NCI-H510A treated with DMSO at 0.1 percent for 48 hours (cell line): ENCODE measurements around the gene DCTN2.
"Not testable (repeated sequence)": the region's sequence is repeated elsewhere in the genome, so short reads cannot be mapped to it uniquely, and the experiment has no call there.

Experiments
- DNase-seq: peaks from one replicate; lab custom pipeline; 2025; lab: John Stamatoyannopoulos, UW

Gene DCTN2

DNA sequence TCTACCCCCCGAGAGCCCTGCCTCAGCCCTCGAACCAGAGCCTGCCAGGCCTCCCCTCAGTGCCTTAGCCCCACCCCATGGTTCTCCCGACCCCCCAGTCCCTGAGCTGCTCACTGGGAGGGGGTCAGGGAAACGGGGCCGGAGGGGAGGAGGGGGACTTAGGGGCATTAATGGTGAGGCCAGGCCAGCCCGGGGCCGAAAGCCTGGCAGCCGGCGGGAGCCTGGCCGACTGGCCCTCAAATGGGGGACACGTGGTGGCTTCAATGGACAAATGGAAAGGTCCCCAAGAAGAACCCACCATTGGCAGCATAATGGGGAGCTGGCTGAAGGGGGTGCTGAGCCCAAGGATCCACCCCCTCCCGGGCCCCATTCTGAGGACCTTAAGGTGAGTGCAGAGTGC, 18.8 kb downstream of the DCTN2 start:
- DNase-seq, result no peak

DNA sequence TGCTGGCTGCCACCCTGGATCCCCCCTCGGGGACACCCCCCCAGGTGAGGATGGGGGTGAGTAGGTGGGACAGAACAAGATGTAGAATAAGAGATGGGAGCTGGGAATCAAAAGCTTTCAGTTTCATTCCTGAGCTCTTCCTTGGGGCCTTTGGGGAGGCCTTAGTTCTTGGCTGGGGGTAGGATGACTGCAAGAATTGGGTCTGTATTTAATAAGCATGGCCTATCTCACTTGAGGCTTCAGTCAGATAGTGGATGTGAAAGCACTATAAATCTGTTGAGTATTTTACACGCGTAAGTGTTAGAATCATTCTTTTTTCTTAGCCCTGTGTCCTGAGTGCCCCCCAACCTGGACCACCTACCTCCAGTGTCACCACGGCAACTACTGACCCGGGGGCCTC, 19.8 kb downstream of the DCTN2 start:
- DNase-seq, result no peak

DNA sequence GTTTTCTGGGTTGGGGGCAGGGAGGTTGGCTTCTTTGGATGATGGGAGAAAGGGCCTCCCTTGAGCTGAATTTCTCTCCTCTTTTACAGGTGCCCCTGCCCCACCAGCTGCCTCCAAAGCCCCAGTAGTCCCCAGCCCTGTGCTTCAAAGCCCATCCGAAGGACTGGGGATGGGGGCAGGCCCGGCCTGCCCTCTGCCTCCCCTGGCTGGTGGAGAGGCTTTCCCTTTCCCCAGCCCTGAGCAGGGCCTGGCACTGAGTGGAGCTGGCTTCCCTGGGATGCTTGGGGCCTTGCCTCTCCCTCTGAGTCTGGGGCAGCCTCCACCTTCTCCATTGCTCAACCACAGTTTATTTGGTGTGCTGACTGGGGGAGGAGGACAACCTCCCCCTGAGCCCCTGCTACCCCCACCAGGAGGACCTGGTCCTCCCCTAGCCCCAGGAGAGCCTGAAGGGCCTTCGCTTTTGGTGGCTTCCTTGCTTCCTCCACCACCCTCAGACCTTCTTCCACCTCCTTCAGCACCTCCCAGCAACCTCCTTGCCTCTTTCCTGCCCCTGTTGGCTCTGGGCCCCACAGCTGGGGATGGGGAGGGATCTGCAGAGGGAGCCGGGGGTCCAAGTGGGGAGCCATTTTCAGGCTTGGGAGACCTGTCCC, 20.4 kb downstream of the DCTN2 start:
- no peak for DNase-seq

DNA sequence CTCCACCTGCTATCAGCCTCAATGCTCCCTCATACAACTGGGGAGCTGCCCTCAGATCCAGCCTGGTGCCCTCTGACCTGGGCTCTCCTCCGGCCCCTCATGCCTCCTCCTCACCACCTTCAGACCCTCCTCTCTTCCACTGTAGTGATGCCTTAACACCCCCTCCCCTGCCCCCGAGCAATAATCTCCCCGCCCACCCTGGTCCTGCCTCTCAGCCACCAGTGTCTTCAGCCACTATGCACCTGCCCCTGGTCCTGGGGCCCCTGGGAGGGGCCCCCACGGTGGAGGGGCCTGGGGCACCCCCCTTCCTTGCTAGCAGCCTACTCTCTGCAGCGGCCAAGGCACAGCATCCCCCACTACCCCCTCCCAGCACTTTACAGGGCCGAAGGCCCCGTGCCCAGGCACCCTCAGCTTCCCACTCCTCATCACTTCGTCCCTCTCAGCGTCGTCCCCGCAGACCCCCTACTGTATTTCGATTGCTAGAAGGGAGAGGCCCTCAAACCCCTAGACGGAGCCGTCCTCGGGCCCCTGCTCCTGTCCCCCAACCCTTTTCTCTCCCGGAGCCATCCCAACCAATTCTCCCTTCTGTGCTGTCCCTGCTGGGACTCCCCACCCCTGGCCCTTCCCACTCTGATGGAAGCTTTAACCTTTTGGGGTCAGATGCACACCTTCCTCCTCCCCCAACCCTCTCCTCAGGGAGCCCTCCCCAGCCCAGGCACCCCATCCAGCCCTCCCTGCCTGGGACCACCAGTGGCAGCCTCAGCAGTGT, 21.2 kb downstream of the DCTN2 start:
- no peak for DNase-seq

DNA sequence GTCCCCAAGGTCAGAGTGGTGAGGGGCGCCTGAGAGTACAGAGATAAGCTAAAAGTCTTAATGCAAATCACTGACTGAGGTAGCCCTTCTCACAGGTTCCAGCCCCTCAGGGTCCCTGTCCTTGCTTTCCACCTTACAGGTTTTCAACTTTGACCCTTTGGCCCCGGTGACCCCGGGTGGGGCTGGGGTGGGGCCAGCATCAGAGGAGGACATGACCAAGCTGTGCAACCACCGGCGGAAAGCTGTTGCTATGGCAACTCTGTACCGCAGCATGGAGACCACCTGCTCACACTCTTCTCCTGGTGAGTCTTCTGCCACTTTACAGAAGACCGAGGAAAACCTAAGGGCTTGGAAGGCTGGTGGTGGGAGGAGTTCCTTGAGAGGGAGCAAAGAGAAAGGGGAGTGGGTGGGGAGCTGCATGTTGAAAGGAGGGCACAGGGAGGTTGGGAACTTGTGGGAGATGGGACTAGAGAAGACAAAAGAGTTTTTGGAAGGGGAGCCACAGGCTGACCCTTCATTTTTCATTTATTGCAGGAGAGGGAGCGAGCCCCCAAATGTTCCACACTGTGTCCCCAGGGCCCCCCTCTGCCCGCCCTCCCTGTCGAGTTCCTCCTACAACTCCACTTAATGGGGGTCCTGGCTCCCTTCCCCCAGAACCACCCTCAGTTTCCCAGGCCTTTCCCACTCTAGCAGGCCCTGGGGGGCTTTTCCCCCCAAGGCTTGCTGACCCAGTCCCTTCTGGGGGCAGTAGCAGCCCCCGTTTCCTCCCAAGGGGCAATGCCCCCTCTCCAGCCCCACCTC, 22.0 kb downstream of the DCTN2 start:
- DNase-seq, result no peak

DNA sequence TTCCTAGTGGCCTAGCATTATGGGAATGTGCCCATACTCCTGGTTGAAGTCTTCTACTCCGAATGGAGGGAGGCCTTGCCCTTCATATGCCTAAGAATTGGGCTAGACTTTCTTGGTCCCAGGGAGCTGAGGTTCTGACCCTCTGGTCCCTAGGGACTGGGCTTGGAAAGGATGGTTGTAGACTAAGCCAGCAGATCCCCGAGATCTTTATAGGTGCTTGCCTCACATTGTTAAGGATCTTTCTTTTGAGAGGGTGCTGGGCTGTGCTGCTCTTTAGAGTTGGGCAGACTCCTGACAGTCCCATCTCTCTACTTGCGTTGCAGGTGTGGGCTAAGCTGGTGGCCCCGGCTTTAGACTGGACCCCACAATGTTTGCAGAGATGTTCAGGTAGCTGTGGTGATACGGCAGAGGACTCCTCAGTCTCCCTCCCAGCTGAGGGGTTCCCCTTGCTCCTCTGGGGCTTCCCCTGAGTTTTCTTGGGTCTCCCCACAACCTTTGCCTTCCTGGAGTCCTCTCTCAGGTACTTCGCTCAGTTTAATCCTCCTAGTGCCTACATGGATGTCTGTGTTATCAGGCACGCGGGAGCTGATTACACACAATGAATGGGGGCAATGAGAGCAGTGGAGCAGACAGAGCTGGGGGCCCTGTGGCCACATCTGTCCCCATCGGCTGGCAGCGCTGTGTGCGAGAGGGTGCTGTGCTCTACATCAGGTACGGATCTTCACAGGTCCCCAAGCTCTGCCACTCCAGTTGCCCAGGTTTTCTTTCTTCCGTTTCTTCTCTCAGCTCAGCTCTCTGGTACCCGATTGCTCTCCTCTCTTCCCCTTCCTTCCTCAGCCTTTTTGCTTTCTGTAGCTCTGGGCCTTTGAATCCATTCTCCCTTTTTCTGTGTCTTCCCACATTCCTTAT, 23.0 kb downstream of the DCTN2 start:
- no peak for DNase-seq

DNA sequence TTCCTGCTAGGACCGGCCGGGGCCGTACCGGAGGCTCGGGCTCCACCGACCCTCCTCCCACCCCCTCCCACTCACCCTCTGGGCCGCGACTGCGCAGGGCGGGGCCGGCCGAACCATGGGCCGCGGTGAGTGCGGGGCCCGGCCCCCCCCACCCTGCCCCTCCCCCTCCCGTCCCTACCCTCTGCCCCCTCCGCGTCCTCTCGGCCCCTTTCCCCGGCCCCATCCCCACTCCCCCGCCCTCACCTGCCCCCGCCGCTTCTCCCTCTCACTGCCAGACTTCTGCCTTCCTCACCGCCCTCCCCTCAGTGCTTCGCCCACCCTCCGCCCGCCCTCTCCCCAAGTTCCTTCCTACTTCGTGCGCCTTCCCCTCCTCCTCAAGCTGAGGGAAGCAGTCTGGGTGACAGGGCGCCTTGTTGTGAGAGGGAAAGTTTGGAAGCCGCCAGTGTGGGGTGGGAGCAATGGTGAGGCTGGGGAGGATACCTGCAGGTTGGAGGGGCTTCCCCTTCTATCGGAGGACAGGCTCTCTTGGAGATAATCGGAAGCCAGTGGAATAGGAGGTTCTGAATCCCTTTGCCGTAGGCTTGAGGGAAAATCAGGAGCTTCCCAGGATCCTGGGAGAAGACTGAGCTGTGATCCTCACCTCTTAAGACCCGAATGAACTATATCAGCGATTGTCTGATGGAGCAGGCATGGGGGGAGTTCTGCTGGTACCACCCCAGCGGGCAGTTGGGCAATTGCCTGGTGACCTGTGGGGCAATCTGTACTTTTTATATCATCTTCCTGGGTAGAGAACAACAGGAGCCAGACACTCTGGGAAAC, 23.9 kb downstream of the DCTN2 start:
- DNase-seq, result peak; percentile 34

DNA sequence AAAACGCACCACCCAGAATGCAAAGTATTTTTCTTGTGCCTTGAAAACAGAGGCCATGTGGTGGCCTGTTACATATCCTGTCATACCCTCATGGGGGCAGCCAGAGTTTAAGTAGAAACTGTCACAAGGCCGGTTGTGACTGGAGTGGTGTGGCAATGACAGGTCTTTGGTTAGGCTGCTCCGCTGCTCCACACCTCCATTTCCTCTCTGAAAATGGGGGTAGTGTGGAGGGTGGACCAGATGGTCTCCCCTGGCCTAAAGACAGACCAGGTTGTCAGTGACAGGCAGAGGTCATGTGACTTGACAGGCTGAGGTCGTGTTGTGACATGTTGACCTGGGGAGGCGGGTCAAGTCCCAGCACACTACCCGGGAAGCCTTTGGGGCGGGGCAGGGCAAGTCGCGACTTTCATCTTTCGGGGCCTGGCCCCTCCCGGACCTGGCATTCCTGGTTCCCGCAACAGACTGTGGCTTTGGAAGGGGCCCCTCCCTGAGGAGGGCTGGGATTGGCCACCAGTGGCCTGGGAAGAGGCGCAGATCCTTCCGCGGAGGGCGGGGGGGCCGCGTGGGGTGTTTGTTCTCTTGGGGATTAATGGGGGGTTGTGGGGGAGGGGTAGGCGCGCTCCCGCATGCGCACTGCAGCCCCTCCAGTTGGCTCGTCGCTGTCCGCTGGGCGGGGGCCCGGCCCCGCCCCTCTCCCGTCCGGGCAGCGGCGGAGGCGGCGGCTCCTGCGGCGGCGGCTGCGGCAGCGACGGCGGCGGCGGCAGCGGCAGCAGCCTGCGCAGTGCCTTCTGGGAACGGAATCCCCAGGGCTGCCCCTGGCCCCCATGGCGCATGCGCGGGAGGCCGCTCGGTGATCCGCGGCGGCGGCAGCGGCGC, 24.7 kb downstream of the DCTN2 start, which contains the start of gene MBD6:
Gene MBD6 (plus strand): TSS at position 814 of the 876 bp plus-strand sequence. CDS start 1,480 bp downstream, outside the sequence.
- peak; percentile 98 for DNase-seq

DNA sequence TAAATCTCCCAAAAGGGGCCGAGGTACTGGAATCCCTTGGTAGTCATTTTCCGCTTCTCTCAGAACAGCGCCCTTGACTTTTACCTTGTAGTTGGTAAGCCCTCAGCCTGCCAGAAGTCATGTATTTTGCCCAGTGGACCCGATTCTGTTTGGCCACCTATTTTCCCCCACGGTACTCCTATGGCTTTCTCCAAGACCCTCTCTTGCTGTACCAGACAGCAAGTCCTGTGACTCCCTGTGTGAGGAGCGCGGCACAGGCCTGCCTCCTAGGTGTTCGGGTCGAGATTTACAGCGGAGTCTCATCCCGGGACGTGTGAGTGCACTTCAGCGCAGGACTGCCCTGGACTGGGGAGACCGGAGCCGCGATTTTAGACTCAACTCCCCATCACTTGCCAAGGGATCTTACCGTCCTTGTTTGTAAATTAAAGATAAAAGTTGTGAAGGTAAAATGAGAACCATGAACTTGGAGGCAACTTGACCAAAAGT, 25.4 kb downstream of the DCTN2 start:
- peak; percentile 72 for DNase-seq

DNA sequence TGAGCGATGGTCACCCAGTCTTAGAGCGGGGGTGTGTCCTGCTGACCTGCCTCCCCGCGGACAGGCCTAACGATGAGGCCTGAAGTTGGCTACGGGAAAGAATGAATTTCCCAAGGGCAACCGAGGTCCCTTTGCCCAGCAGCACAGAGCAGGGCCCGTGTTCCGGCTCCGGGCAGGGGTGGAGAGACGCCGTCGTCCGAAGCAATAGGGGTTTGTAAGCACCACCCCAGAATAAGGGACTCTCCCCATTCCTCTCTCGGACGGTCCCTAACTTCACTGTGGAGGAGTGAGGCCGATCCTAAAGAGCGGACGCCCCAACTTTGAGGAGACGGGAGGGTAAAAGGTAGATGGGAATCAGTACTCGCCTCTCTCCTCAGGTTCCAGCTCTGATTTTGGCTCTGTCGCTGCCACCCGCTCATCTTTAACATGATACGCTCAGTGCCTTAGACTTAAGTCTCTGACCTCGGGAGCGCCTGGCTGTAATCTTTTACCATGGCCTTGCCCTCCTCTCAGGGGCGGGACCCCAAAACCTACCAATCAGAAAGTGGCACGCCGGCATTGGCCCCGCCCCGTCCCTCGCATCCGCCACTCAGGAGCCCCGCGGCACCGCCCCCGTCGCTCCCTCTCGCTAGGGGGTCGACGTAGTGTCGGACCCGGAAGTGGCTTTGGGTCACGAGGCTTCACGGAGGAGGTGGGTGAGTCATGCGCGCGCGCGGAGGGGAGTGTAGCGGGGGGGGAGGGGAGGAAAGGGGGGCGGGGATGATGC, 26.8 kb downstream of the DCTN2 start, which contains the start of gene DDIT3:
Gene DDIT3 (minus strand): TSS at position 462 of the 766 bp plus-strand sequence. CDS start 3,108 bp downstream, outside the sequence.
- DNase-seq, result peak; percentile 98

DNA sequence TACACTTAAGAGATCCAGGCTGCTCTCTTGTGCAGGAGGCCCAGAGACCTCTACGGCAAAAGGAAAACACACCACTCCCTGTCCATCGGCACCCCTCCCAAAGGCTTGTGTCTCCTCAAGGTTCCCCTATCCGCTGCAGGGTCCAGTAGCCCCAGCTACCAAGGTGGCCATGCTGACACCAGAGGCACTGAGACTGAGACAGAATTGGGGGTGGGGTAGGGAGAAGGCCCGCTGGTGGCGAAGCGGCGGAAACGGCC, 27.3 kb downstream of the DCTN2 start:
- DNase-seq, result no peak

DNA sequence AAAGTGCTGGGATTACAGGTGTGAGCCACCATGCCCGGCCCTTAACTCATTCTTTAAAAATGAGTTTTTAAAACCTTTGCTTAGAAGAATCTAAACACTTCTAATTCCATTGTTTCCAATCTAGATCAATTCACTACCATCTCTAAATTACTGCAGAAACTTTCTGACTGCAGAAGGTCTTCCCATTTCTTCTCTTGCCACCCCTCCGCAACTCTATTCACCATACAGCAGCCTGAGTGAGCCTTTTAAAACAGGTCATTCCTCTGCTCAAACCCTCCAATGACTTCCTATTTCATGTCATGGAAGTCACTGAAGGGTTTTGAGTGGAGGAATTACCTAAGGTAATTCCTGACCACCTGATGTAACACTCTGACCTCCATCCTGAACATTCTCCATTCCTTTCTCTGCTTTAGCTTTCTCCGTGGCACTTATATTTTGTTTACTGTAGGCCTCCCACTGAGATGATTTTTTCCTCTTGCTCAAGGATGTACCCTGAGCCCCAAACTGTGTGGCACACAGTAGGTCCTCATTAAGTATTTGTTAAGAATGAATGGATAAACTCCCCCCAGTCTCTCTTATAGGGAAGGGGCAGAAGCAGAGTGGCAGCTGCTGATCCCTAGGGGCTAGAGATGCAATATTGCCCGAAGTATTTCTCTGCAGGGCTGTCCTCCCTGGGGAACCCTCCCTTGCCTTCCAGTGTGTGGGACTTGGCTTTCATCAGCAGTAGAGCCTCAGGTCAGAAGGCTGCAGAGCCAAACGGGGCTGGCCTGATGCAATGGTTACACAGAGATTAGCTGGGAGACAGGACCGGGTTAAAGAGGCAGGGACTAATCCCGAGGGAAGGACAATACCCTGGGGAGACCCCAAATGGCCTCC, 27.8 kb downstream of the DCTN2 start:
- no peak for DNase-seq

DNA sequence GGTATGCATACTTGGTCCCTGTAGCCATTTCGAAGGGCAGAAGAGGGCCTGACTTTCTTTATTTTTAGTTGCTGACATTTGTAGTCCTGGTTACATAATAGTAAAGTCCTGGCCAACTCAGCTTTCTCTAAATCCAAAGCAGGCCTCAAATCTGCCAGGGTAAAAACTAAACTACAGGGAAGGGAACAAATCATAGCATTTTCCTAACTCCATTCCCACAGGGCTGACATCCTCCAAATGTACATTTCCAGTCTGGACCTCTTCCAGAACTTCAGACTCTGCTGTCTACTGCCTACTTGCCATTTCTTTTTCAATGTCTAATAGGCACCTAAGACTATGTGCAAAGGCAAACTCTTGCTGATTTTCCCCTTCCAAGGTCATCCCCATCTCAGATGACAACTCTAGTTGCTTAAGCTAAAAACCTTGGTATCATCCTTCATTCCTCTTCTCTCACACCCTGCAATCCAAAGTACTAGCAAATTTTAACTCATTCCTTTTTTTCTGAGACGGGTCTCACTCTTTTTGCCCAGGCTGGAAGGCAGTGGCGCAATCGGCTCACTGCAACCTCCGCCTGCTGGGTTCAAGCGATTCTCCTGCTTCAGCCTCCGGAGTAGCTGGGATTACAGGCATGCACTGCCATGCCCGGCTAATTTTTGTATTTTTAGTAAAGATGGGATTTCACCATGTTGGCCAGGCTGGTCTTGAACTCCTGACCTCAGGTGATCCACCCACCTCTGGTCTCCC, 28.6 kb downstream of the DCTN2 start:
- DNase-seq, result no peak

DNA sequence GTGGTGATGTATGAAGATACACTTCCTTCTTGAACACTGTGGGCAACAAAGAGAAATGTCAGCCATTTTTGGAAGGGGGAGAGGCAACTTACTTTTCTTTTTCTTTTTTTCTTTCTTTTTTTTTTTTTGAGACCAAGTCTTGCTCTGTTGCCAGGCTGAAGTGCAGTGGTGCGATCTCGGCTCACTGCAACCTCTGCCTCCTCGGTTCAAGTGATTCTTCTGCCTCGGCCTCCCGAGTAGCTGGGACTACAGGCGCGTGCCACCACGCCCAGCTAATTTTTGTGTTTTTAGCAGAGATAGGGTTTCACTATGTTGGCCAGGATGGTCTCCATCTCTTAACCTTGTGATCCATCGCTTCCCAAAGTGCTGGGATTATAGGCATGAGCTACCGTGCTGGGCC, 29.3 kb downstream of the DCTN2 start:
- not testable (repeated sequence) for DNase-seq

DNA sequence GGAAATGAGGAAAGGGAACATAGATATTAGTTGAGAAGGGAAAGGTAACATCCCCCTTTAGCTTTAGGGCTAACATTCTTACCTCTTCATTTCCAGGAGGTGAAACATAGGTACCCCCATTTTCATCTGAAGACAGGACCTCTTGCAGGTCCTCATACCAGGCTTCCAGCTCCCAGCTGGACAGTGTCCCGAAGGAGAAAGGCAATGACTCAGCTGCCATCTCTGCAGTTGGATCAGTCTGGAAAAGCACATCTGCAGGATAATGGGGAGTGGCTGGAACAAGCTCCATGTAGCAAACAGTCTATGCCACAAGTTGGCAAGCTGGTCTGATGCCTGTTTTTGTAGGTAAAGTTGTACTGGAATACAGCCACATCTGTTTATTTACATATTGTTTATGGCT, 29.8 kb downstream of the DCTN2 start:
- DNase-seq, result no peak

DNA sequence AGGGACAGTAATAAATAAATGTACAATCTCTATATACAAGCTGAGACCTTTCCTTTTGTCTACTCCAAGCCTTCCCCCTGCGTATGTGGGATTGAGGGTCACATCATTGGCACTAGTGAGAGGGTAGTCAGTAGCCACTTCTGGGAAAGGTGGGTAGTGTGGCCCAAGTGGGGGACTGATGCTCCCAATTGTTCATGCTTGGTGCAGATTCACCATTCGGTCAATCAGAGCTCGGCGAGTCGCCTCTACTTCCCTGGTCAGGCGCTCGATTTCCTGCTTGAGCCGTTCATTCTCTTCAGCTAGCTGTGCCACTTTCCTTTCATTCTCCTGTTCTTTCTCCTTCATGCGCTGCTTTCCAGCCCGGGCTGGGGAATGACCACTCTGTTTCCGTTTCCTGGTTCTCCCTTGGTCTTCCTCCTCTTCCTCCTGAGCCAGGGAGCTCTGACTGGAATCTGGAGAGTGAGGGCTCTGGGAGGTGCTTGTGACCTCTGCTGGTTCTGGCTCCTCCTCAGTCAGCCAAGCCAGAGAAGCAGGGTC, 30.3 kb downstream of the DCTN2 start:
- DNase-seq, result no peak

DNA sequence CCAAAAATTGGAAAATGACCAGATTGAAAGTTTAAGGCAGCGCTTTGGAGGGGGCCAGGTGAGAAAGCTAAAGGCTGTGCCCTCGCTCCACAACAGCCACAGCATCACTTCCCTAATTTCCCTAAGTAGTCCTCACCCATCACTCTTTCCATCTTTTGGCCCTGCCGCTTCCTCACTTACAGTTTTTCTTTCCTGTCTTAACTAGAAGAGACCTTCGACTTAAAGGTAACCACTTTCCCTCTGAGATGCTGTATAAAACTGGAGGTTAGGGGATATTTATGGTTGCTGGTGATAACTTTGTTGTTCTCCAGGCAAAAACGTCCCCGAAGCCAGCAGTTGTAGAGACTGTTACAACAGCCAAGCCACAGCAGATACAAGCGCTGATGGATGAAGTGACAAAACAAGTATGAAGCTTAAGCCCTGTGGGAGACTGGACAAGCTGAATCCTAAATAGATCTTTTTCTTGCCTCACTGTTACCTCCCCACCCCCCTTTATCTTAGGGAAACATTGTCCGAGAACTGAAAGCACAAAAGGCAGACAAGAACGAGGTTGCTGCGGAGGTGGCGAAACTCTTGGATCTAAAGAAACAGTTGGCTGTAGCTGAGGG, 31.0 kb downstream of the DCTN2 start:
- DNase-seq, result no peak
